Peyer's patch (tissue), 4 donors: ENCODE results near the gene SERINC5.

Source experiments
- CTCF ChIP-seq, 6 experiments: fragments of 450-650 bp in 4 of 6; fragments of 200-600 bp in 2 of 6; sonication (generic) in 1 of 6; IDR thresholded peaks; one replicate each; pipeline ENCODE4 v1.5.1; 2017 to 2019; ENCODE audit warnings: antibody characterized with exemption in 6 of 6, mild to moderate bottlenecking in 3 of 6, moderate library complexity in 1 of 6
- POLR2A ChIP-seq, 2 donors: fragments of 450-650 bp; IDR thresholded peaks; one replicate each; pipeline ENCODE4 v1.5.1; 2017; ENCODE audit warnings: antibody characterized with exemption in 2 of 2, mild to moderate bottlenecking in 2 of 2, moderate library complexity in 2 of 2

GRCh38 chr5:80277191-80277590 is 21.3 kb upstream of the SERINC5 start:
- TF ChIP-seq CTCF (IDR thresholded peaks at IDR 0.05) (no peak), POLR2A (IDR thresholded peaks at IDR 0.05) (no peak)
